ENCODE data around the gene FARS2. TPM values are rescaled to one million over a fixed set of nuclear protein-coding genes. Genes with fewer than 3 reads are reported as not detected.
A peak's percentile ranks its signal among the peaks of the same experiment; 100 is the strongest.

Gene FARS2
- total and polyA plus RNA-seq, 9 of the 15 experiments (the other 6 are each of a cell fraction or from before 2014, with no cell fraction given) = 16.5 to 62.2 (median 27.0) TPM

- TF ChIP-seq EZH2 (IDR thresholded peaks at IDR 0.05; ENCODE audit: borderline replicate concordance, low read depth, low read length) (no peak), PCBP2 (IDR thresholded peaks at IDR 0.05; ENCODE audit: low read depth, low read length, poor library complexity, severe bottlenecking) (no peak), ARNT (IDR thresholded peaks at IDR 0.05) (peak in 1 of 2 experiments; percentile 49; a peak in 1 of 4 replicates), CC2D1A (IDR thresholded peaks at IDR 0.05) (no peak), DMBX1 (CRISPR knock-in tag; IDR thresholded peaks at IDR 0.05; ENCODE audit: borderline replicate concordance) (0 out of 2 replicates have a peak, but pooled peaks have one; percentile 20), HMBOX1 (IDR thresholded peaks at IDR 0.05) (peak; percentile 96), ZNF197 (CRISPR knock-in tag; IDR thresholded peaks at IDR 0.05; ENCODE audit: low read depth) (peak; percentile 64; the same call in 1 of the 2 replicates), BMI1 (IDR thresholded peaks at IDR 0.05; ENCODE audit: low read length) (no peak), TEAD1 (CRISPR knock-in tag; IDR thresholded peaks at IDR 0.05) (peak in 1 of 2 experiments; percentile 66; a peak in 1 of 4 replicates), CBX2 (IDR thresholded peaks at IDR 0.05; ENCODE audit: insufficient read depth, low read length, poor library complexity, severe bottlenecking) (no peak), SREBF1 (IDR thresholded peaks at IDR 0.05; ENCODE audit: borderline replicate concordance, low read depth, low read length) (no peak), KLF16 (IDR thresholded peaks at IDR 0.05) (no peak), ZNF239 (CRISPR knock-in tag; IDR thresholded peaks at IDR 0.05) (no peak), ZSCAN32 (CRISPR knock-in tag; IDR thresholded peaks at IDR 0.05) (no peak), BACH1 (tag; IDR thresholded peaks at IDR 0.05) (peak; percentile 37; the same call in 1 of the 2 replicates), PURB (CRISPR knock-in tag; IDR thresholded peaks at IDR 0.05; ENCODE audit: low read depth) (no peak), ZNF253 (CRISPR knock-in tag; conservative IDR thresholded peaks at IDR 0.05) (no peak), ZNF695 (CRISPR knock-in tag; IDR thresholded peaks at IDR 0.05) (no peak), CGGBP1 (CRISPR knock-in tag; IDR thresholded peaks at IDR 0.05) (no peak), FOXK2 (conservative IDR thresholded peaks at IDR 0.05 in 1 of 2, IDR thresholded peaks at IDR 0.05 in 1 of 2; ENCODE audit: low read depth in 2 of 2) (peak; percentile 39 to 52; a peak in 1 of 4 replicates), ZNF146 (CRISPR knock-in tag; IDR thresholded peaks at IDR 0.05; ENCODE audit: unreplicated experiment) (no peak), SMARCE1 (IDR thresholded peaks at IDR 0.05) (peak; percentile 12), RAD21 (CRISPR knock-in tag; conservative IDR thresholded peaks at IDR 0.05 in 1 of 2, IDR thresholded peaks at IDR 0.05 in 1 of 2) (0 out of 4 replicates have a peak, but pooled peaks of 1 of the 2 experiments have one; percentile 8)
- TF ChIP-seq, protein P1, sequence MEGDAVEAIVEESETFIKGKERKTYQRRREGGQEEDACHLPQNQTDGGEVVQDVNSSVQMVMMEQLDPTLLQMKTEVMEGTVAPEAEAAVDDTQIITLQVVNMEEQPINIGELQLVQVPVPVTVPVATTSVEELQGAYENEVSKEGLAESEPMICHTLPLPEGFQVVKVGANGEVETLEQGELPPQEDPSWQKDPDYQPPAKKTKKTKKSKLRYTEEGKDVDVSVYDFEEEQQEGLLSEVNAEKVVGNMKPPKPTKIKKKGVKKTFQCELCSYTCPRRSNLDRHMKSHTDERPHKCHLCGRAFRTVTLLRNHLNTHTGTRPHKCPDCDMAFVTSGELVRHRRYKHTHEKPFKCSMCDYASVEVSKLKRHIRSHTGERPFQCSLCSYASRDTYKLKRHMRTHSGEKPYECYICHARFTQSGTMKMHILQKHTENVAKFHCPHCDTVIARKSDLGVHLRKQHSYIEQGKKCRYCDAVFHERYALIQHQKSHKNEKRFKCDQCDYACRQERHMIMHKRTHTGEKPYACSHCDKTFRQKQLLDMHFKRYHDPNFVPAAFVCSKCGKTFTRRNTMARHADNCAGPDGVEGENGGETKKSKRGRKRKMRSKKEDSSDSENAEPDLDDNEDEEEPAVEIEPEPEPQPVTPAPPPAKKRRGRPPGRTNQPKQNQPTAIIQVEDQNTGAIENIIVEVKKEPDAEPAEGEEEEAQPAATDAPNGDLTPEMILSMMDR (IDR thresholded peaks at IDR 0.05 in 2 of 3, conservative IDR thresholded peaks at IDR 0.05 in 1 of 3; ENCODE audit: insufficient read depth in 2 of 3, low read depth in 1 of 3, low read length in 3 of 3) = no peak
These were observed 41.1 kb downstream of the FARS2 start (continued) for GRCh38 chr6:5302220-5302946.
